Renal pelvis (tissue), 12 donors: Measurements from ENCODE around the gene SOX13. TPM values are rescaled to one million over a fixed set of nuclear protein-coding genes. Genes with fewer than 3 reads are reported as not detected.
"Not testable (repeated sequence)": the region's sequence is repeated elsewhere in the genome, so short reads cannot be mapped to it uniquely, and the experiment has no call there.

ENCODE experiments used
- DNase-seq: peaks from one replicate; pipeline ENCODE4 v3.0.0-alpha.2; 2013
- long read RNA-seq, 16 experiments: transcript quantifications; one replicate each; lab custom pipeline, GENCODE V29; 2026
- polyA plus RNA-seq, 3 donors: library from polyadenylated mRNA; unstranded; fragments of 120-200 nt; gene quantifications; one replicate each; pipeline ENCODE4 v1.2.1, GENCODE V29; 2013; ENCODE audit not compliant: insufficient read length in 3 of 3

SOX13 gene
- 10 to 100 TPM; 56.7 to 60.2 (median 58.2) TPM for polyA plus RNA-seq
- long read RNA-seq, donor 1, partial matches to known transcripts = 0 of 3 reads
- long read RNA-seq, donor 1, other reads (novel, unspliced or antisense) = 0 of 3 reads
- long read RNA-seq, donor 2, partial matches to known transcripts = 0 of 2 reads
- long read RNA-seq, donor 2, other reads (novel, unspliced or antisense) = 0 of 2 reads
- long read RNA-seq, donor 3, partial matches to known transcripts = 0 of 3 reads
- long read RNA-seq, donor 3, other reads (novel, unspliced or antisense) = 0 of 3 reads
- long read RNA-seq, donor 4, transcript SOX13-202 (7 exons, 3,525 nt) = major isoform, 5 of 303 reads
- long read RNA-seq, donor 4, partial matches to known transcripts = 190 of 303 reads
- long read RNA-seq, donor 4, other reads (novel, unspliced or antisense) = 106 of 303 reads
- long read RNA-seq, donor 5, partial matches to known transcripts = 0 of 1 reads
- long read RNA-seq, donor 5, other reads (novel, unspliced or antisense) = 0 of 1 reads
- long read RNA-seq, donor 6, partial matches to known transcripts = 0 of 3 reads
- long read RNA-seq, donor 6, other reads (novel, unspliced or antisense) = 0 of 3 reads
- long read RNA-seq, donor 7, partial matches to known transcripts = 0 of 3 reads
- long read RNA-seq, donor 7, other reads (novel, unspliced or antisense) = 0 of 3 reads
- long read RNA-seq, donor 8, partial matches to known transcripts = 0 of 1 reads
- long read RNA-seq, donor 8, other reads (novel, unspliced or antisense) = 0 of 1 reads
- long read RNA-seq, donor 9, partial matches to known transcripts = 0 of 5 reads
- long read RNA-seq, donor 9, other reads (novel, unspliced or antisense) = 0 of 5 reads
- long read RNA-seq, donor 10, partial matches to known transcripts = 0 of 5 reads
- long read RNA-seq, donor 10, other reads (novel, unspliced or antisense) = 0 of 5 reads
- long read RNA-seq, donor 11, partial matches to known transcripts = 50 of 51 reads
- long read RNA-seq, donor 11, other reads (novel, unspliced or antisense) = 0 of 51 reads
- long read RNA-seq, donor 12, transcript SOX13-203 (14 exons, 3,587 nt) = major isoform, 6 of 7 reads
- long read RNA-seq, donor 12, partial matches to known transcripts = 0 of 7 reads
- long read RNA-seq, donor 12, other reads (novel, unspliced or antisense) = 0 of 7 reads
- long read RNA-seq, donor 13 = 0 reads
- long read RNA-seq, donor 14 = 0 reads
- long read RNA-seq, donor 15, partial matches to known transcripts = 0 of 3 reads
- long read RNA-seq, donor 15, other reads (novel, unspliced or antisense) = 0 of 3 reads
- long read RNA-seq, donor 16, partial matches to known transcripts = 0 of 2 reads
- long read RNA-seq, donor 16, other reads (novel, unspliced or antisense) = 0 of 2 reads

DNA sequence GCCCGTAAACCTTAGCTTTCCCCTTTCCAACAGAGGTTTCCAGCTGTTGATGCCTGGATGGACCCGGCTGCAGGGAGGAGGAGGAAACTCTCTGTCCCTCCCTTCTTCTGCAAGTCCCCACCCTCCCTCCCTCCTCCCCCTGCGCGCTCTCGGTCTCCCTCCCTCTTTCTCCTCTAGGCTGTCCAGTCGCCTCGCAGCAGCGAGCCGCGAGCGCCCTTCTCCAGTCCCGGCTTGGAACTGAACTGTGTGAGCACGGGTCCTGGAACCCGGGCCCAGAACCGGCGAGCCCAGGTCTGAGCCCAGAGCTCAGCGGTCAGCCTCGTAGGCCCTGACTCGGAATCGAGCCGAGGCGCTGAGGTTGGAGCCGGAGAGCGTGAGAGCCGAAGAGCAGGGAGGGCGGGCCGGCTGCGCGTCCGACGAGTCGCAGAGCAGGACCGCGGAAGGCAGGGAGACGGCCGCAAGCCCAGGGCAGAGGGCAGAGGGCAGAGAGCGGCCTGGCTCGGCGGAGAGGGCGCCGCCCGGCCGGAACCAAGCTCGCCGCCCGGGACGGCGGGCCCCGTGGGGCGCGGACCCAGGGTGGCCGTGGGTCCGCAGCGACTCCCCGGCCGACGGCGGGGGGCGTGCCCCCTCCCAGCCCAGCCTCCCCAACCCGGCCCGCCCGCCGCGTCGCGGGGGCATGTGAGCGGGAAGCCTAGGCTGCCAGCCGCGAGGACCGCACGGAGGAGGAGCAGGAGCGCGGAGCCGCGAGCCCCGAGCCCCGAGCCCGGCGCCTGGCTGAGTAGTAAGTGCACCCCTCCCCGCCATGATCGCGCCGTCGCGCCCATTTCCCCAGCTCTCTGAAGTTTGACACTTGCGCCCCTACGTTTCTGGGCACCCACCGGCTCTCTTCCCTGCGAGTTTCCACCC is at the start of gene SOX13:
Gene SOX13 (plus strand): TSS at position 185 of the 906 bp plus-strand sequence. CDS start 39,801 bp downstream, outside the sequence.
- peak; percentile 91 for DNase-seq

DNA sequence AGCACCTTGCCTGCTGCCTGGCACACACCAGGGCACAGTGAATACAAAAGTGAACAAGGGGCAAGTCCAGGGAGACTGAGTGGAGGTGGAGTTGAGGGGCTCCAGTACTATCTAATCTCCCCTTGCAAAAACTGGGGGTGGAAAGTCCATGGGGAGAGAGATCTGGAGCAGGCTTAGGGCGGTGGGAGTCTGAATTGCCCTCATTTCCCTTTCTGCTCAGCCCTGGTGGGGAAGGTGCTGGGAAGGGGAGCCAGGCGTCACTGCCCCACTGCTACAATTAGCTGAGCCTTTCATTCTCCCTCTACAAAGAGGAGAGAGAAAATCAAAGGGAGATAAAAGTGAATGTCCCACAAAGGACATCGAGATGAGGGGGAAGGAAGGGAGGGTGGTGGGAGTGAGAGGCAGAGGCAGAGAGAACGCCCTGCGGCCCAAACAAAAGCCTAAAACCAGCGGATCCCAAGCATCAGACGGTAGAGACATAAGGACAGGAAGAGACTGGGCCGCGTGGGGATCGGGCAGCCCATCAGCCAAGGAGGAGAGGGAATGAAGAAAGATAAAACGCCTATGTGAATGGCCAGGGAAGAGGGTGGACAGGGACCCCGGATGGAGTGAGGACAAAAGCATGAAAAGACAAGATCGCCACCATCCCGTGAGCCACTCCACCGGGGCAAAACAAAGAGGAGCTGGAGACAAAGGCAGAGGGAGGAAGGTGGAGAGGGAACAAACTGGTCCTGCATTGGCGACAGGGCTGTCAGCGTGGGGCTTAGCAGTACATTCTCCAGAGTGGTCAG is 46.8 kb upstream of the SOX13 start:
- DNase-seq = no peak

- DNase-seq = no peak
Observed at GRCh38 chr1:204027446-204027845, 45.5 kb upstream of the SOX13 start.

GRCh38 chr1:204029016-204029415 is 43.9 kb upstream of the SOX13 start:
- no peak for DNase-seq

DNA sequence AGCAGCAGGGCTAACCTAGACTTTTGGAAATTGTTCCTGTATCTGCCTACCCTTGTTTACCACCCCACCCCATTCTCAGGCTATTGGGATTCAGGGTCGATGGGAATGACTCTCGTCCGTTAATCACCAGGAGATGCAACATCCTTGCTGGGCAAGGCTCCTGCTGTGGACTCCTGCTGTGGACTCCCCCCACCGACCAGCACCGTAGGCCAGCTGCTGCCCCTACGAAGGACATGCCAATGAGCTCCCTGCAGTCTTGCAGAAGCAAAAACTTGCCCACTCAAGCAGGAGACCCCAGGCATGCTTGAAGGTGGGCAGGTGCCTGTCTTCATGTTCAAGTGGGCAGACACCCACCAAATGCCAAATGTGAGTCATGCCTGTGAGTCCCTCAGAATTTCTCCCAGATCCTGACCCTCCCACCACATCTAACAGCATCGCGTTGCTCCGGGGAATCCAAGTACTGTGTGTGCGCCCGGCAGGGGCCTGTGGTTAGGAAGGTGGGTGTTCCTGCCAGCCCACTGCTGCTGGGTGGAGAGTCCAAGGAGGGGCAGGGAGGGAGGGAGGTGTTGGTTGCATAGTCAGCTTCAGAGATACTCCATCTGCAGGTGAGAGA is 41.7 kb upstream of the SOX13 start:
- no peak for DNase-seq

- DNase-seq = no peak
Observed at GRCh38 chr1:204032642-204033235, 40.2 kb upstream of the SOX13 start.

DNA sequence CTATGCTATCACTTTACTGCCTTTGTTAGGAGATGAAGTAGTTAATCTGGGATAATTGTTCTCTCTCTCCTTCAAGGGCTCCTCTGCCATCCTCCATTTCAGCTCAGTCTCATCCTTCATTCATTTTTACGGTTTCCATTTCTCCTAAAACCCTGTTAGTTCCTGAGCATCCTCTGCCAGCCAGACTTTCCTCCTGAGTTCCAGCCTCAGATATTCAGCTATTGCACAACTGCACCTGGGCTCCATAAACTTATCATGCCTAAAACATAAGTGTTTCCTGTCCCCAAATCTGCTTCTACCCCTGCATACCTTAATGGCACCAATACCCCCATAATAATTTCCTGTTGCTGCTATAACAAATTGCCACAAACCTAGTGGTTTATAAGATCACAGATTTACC is 39.6 kb upstream of the SOX13 start:
- DNase-seq = no peak

- no peak for DNase-seq
Observed at GRCh38 chr1:204036882-204037655, 35.8 kb upstream of the SOX13 start.

DNA sequence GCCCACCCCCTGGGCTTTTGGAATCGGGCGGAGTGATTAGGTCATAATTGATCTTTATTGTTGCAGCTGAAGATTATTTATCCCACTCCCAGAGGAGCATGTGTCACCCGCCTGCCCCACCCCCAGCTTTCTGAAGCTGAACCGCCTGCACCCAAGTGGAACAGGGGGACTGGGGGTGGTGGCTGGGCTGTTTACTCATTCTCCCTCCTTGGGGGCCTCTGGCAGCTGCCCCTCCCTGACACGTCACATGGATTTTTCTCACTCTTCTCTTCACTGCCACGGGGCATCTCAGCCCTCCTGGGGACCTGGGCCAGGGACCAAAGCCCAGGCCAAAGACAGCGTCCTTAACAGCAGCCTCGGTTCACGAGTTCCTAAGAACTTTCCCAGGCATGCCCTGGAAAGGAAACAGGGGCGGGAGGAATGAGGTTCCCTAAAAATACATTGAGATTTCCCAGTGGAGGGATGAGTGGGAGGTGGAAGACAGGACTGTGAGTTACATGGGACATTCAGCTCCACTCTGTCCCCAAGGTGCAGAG is 31.6 kb upstream of the SOX13 start:
- DNase-seq = peak; percentile 33

GRCh38 chr1:204041803-204042505 is 31.0 kb upstream of the SOX13 start:
- no peak for DNase-seq

DNA sequence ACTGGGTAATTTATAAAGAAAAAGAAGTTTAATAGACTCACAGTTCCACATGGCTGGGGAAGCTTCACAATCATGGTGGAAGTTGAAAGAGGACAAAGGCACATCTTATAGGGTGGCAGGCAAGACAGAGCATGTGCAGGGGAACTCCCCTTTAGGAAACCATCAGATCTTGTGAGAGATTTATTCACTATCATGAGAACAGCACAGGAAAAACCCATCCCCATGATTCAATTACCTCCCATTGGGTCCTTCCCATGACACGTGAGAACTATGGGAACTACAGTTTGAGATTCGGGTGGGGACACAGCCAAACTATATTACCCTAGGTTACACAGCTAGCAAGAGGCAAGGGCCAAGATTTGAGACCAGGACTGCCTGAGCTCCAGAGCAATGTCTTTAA is 30.4 kb upstream of the SOX13 start:
- DNase-seq = no peak

DNA sequence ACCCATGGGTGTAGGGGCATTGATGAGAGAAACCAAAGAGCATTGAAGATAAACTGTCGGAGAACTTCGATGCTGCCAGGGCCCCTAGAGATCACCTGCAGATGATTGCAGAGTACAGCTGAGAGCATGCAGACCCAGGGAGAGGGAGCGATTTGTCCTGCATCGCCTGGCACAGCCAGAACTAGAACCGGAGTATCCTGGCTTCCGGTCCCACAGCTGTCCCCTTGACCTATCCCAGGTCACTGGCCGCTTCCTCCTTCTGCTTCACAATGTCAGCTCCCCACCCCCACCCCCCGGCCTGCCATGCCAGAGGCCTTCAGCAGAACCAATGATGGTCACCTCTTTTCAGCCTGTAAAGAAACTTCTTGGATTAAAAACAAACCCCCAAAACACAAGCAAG is 29.2 kb upstream of the SOX13 start:
- DNase-seq = no peak

DNA sequence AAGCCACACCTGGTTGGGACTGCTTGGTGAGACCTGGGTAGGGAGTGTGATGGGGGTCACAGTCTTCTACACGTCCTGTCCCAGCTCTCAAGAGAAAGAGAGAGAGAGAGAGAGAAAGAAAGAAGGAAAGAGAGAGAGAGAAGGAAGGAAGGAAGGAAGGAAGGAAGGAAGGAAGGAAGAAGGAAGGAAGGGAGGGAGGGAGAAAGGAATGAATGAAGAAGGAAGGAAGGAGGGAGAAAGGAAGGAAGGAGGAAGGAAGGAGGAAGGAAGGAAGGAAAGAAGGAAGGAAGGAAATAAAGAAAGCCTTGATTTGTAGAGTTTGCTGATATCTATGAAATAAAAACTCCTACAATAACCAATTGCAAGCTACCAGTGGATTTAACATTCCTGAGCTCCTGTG is 28.5 kb upstream of the SOX13 start:
- DNase-seq = no peak

- no peak for DNase-seq
Observed at GRCh38 chr1:204045430-204045829, 27.5 kb upstream of the SOX13 start.

DNA sequence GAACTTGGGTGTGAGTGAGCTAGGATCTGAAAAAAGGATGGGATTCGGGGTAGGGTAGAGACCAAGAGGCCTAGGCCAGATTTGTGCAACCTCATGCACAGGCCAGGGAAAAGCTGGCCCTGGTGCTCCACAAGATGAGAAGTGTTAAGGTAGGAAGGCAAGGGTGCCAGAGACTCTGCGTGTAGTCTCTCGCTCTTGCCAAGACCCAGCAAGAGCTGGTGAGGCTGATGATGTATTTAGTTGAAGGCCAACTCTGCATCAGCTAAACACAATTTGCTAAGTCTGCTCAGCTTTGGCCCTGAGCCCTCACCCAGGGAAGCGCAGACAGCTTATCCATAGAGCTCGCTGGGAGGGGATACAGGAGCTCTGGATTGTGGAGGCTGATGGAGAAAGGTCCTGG is 26.6 kb upstream of the SOX13 start:
- no peak for DNase-seq

DNA sequence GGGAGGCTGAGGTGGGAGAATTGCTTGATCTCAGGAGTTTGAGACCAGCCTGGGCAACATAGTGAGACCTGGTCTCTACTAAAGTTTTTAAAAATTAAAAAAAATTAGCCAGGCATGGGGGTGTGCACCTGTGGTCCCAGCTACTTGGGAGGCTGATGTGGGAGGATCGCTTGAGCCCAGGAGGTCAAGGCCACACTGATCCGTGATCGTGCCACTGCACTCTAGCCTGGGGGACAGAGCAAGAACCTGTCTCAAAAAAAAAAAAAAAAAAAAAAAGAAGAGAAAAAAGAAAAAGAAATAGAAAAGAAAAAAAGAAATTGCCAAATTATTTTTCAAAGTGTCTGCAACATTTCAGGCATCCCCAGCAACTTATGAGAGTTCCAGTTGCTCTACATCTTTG is 24.1 kb upstream of the SOX13 start:
- DNase-seq = not testable (repeated sequence)

DNA sequence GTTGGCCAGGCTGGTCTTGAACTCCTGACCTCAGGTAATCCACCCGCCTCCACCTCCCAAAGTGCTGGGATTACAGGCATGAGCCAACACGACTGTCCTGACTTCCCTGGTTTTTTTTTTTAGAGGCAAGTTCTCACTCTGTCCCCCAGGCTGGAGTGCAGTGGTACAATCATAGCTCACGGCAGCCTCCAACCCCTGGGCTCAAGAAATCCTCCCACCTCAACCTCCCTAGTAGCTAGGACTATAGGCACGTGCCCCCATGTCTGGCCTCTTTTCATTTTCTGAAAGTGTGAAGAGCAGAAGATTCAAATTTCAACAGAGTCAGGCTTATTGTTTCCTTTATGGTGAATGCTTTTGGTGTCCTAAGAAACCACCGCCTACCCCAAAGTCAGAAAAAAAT is 21.7 kb upstream of the SOX13 start:
- DNase-seq = no peak
